ENCODE results near the gene ARHGAP42. TPM values are rescaled to one million over a fixed set of nuclear protein-coding genes. Genes with fewer than 3 reads are reported as not detected.

The ARHGAP42 gene
- total and polyA plus RNA-seq, 11 donors = 3.8 to 12.4 (median 8.6) TPM

- peaks cover 0 to 6% (median 0%) of the 10 kb centered on the region in 12 donors for H3K9me3 ChIP-seq
- H3K4me1 ChIP-seq = peaks cover 0 to 64% (median 35%) of the 10 kb centered on the region in 12 donors
- H3K27me3 ChIP-seq = no peaks in the 10 kb centered on the region
- 19 to 28% (median 23%) methylated on average over 3 of the region's 3 CpGs for WGBS, 4 donors
- peak overlapping the region in 10 of 12 donors; percentile 6 to 73 (median 48) for H3K27ac ChIP-seq
- peak in 3 of 5 donors; percentile 32 to 48 (median 38) for DNase-seq
- peak overlapping the region in 3 of 12 donors; percentile 1 to 9 (median 3) for H3K4me3 ChIP-seq
- peak; percentile 80 to 92 (median 88) for ATAC-seq
- intact Hi-C loops (cut with DNase I) = loop anchor here in 2 of 10 donors (5.0 to 10.0 kb wide), 2 partner anchors 52 to 105 kb away; partner anchors contain the start of gene ARHGAP42 (in 2 of the 2)
- H3K36me3 ChIP-seq = no peaks in the 10 kb centered on the region
- TF ChIP-seq CTCF (IDR thresholded peaks at IDR 0.05) (no peak), POLR2A (IDR thresholded peaks at IDR 0.05) (no peak)
These were observed 52.6 kb downstream of the ARHGAP42 start for GRCh38 chr11:100739666-100740065.

DNA sequence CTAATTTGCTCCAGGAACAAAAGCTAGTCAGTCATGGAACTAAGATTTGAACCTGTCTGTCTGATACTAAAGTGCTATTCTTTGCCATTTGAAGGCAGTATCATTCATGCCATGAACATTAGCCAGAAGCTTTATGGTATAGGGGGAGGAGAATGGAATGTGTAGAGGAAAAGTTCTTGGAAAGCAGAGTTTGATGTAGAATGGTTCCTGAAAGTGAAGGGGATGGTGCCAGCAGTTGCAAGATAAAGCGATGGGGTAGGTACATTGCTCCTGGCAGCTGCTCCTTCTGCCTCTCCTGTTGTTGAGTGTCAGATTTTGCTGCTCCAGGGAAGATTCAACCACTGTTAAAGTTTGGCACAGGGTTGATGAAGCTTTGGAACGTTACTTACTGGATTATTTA lies 53.4 kb downstream of the ARHGAP42 start:
- Histone ChIP-seq H3K9me3 (peaks cover 0 to 6% (median 0%) of the 10 kb centered on the region in 12 donors), H3K4me1 (peaks cover 0 to 58% (median 35%) of the 10 kb centered on the region in 12 donors), H3K4me3 (peak overlapping the region in 2 of 12 donors; percentile 1 to 9), H3K36me3 (no peaks in the 10 kb centered on the region), H3K27ac (peak overlapping the region in 9 of 12 donors; percentile 5 to 73 (median 45)), H3K27me3 (no peaks in the 10 kb centered on the region)
- 19 to 32% (median 25%) methylated on average over 2 of the region's 2 CpGs for WGBS, 4 donors
- TF ChIP-seq CTCF (IDR thresholded peaks at IDR 0.05) = no peak
- no peak for TF ChIP-seq POLR2A (IDR thresholded peaks at IDR 0.05)
- ATAC-seq (peak; percentile 47 to 73 (median 52)), DNase-seq (no peak)
- intact Hi-C loops (cut with DNase I) = loop anchor here in 1 of 10 donors (5.0 to 10.0 kb wide), 2 partner anchors 53 to 104 kb away; partner anchors contain the start of gene ARHGAP42

DNA sequence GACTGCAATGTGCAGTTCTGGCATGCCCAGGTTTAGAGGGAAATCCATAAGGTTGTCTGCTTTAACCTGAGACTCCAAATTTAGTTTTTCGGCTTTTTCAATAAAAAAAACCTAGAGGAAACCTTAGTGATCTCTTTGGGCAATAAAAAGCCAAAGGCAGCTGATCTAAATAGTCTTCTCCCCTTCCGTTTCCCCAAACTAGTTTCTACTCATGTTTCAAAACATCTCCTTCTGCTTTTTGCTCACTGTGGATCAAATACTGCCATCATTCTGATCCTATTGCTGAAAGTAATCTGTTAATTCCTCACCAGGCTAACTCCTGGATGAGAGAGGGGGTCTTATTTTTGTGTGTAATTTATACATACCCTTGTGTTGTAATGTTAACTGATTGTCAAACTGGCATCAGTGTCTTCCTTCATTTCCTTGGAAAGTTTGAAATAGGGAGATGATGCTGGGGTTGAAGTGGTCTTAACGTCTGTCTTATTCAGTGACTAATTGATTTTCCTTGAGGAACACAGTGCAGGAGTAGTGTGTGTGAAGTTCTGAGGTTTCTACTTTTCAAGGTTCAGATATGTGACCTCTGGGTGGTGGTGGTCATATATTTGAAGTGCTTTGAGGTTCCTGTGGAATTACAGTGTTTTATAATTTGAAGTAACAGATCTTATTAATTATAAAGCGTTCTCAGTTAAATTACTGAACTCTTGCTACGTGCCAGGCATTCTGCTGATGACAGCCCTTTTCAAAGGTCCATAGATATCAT lies 55.0 kb downstream of the ARHGAP42 start:
- DNase-seq (no peak), ATAC-seq (no peak)
- Histone ChIP-seq H3K4me3 (no peak overlapping the region), H3K4me1 (peaks cover 0 to 57% (median 33%) of the 10 kb centered on the region in 12 donors), H3K36me3 (no peaks in the 10 kb centered on the region), H3K27me3 (no peaks in the 10 kb centered on the region), H3K27ac (peak overlapping the region in 4 of 12 donors; percentile 10 to 66 (median 48)), H3K9me3 (peaks cover 0 to 1% (median 0%) of the 10 kb centered on the region in 12 donors)
- TF ChIP-seq POLR2A (IDR thresholded peaks at IDR 0.05) (no peak), CTCF (IDR thresholded peaks at IDR 0.05) (no peak)
- intact Hi-C loops (cut with DNase I) = loop anchor here in 1 of 10 donors (5.0 to 10.0 kb wide), 2 partner anchors 55 to 103 kb away; partner anchors contain the start of gene ARHGAP42
- WGBS, 4 donors = 87 to 92% (median 90%) methylated on average over 5 of the region's 5 CpGs

- WGBS, 4 donors = 94 to 99% (median 96%) methylated on average over 6 of the region's 6 CpGs
- no peak for DNase-seq
These were observed 59.4 kb downstream of the ARHGAP42 start for GRCh38 chr11:100746448-100746847.

More at GRCh38 chr11:100746448-100746847, 59.4 kb downstream of the ARHGAP42 start:
- TF ChIP-seq CTCF (IDR thresholded peaks at IDR 0.05) (no peak), POLR2A (IDR thresholded peaks at IDR 0.05) (no peak)
- intact Hi-C loops (cut with DNase I) = loop anchor here in 1 of 10 donors (10.0 kb wide), 1 partner anchor 98 kb away; no protein-coding TSS in a partner anchor
- H3K27me3 ChIP-seq = no peaks in the 10 kb centered on the region
- no peak for ATAC-seq
- peaks cover 0 to 21% (median 9%) of the 10 kb centered on the region in 12 donors for H3K9me3 ChIP-seq
- no peak overlapping the region for H3K27ac ChIP-seq
- H3K4me1 ChIP-seq = peaks cover 0 to 23% (median 5%) of the 10 kb centered on the region in 12 donors
- H3K4me3 ChIP-seq = no peak overlapping the region
- no peaks in the 10 kb centered on the region for H3K36me3 ChIP-seq
